Esophagus squamous epithelium (tissue), 5 donors: ENCODE results near the gene C3orf18. TPM values are rescaled to one million over a fixed set of nuclear protein-coding genes. Genes with fewer than 3 reads are reported as not detected.
A peak's percentile ranks its signal among the peaks of the same experiment; 100 is the strongest.

ENCODE experiments used
- DNase-seq: peaks from one replicate; lab custom pipeline; 2025; lab: John Stamatoyannopoulos, UW
- H3K27ac ChIP-seq, 4 donors: fragments of 200-600 bp; sonication (generic); one replicate each; pipeline ENCODE4 v1.5.1; 2016 to 2019; ENCODE audit warnings: mild to moderate bottlenecking in 1 of 4
- H3K27me3 ChIP-seq, 4 donors: fragments of 200-600 bp; sonication (generic); 1 replicate in 3 of 4; 2 replicates in 1 of 4; pipeline versions ENCODE4 v1.5.1 to v1.6.0; 2017 to 2021; ENCODE audit warnings: antibody characterized with exemption in 1 of 4
- H3K36me3 ChIP-seq, 3 donors: fragments of 200-600 bp; sonication (generic); one replicate each; pipeline ENCODE4 v1.5.1; 2016 to 2019
- H3K4me1 ChIP-seq, 3 donors: fragments of 200-600 bp; sonication (generic); one replicate each; pipeline ENCODE4 v1.5.1; 2017 to 2019
- H3K4me3 ChIP-seq, 4 donors: fragments of 200-600 bp; sonication (generic); 1 replicate in 3 of 4; 2 replicates in 1 of 4; pipeline ENCODE4 v1.5.1; 2016 to 2019; ENCODE audit warnings: mild to moderate bottlenecking in 2 of 4, moderate library complexity in 1 of 4
- H3K9me3 ChIP-seq, 3 donors: fragments of 200-600 bp; sonication (generic); one replicate each; pipeline ENCODE4 v1.5.1; 2016 to 2019
- POLR2A ChIP-seq, 4 donors: fragments of 450-650 bp; IDR thresholded peaks; one replicate each; pipeline ENCODE4 v1.6.1; 2017; ENCODE audit warnings: antibody characterized with exemption in 4 of 4, mild to moderate bottlenecking in 4 of 4, moderate library complexity in 3 of 4
- WGBS, 2 donors: methylation state at CpG; one replicate each; pipeline ENCODE4 v1.1.5; 2018; 5-methylcytosine and 5-hydroxymethylcytosine counted together
- intact Hi-C: fragments of 100-400 bp; cut with DNase I; formaldehyde crosslinking; loops from one replicate; pipeline ENCODE4 v1.15.0; 2022
- total RNA-seq, 4 donors: library from RNA; depleted of rRNA; stranded (reverse); fragments of >200 nt; gene quantifications; one replicate each; pipeline ENCODE4 v1.1.0, GENCODE V29; 2016
- TF ChIP-seq, protein P1 (sequence below), 6 experiments: fragments of 450-650 bp in 4 of 6; fragments of 200-600 bp in 2 of 6; sonication (generic) in 2 of 6; IDR thresholded peaks; one replicate each; pipeline ENCODE4 v1.5.1; 2016 to 2019; ENCODE audit warnings: antibody characterized with exemption in 6 of 6, mild to moderate bottlenecking in 4 of 6, moderate library complexity in 4 of 6
- donor health status: DM: yes; HTN: yes; CAD: no.

Gene C3orf18
- total RNA-seq, 4 donors from 2014 or later = 0.15 to 3.2 (median 1.2) TPM

DNA sequence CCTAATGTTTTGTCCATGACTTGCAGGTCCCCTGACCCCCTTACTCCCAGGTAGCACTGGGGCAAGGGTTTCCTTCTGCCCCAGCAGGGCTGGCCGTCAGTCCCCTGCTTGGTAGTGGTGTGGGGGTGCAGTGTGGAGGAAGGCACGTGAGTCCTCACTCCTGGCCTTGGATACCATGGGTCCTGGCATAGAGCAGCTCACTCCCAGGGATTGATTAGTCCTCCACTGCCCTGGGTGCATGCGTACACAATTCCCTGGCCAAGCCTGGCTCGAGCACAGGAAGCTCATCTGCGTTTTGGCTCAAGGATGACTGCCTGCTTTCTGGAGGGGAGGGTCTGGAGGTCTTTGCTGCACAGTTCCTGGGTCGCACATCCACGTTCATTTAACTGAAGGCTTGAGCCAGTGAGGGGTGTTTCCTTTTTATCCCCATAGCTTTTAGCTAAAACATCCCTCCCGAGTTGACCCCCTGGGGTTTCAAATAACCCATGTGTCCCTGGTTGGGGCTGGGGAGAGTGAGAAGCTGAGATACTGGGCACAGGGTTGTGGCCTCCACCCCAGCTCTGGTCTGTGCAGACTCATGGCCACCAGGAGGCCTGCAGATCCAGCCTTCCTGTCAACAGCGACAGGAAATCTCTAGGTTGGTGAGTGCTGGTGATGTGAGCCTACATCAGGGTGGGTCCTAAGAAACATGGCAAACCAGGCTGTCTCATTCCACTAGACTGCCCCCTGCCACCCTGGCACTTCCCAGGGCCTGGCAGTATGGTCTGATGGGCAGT, 13.3 kb upstream of the C3orf18 start:
- peaks cover 0 to 1% (median 0%) of the 10 kb centered on the region in 3 donors for H3K4me1 ChIP-seq
- intact Hi-C loops = no loop called here
- no peak overlapping the region for H3K4me3 ChIP-seq
- WGBS, 2 donors = 70 to 75% methylated on average over 2 of the region's 9 CpGs
- H3K27ac ChIP-seq = no peak overlapping the region
- peaks cover 0 to 83% (median 7%) of the 10 kb centered on the region in 3 donors for H3K36me3 ChIP-seq
- no peaks in the 10 kb centered on the region for H3K9me3 ChIP-seq
- TF ChIP-seq, protein P1, sequence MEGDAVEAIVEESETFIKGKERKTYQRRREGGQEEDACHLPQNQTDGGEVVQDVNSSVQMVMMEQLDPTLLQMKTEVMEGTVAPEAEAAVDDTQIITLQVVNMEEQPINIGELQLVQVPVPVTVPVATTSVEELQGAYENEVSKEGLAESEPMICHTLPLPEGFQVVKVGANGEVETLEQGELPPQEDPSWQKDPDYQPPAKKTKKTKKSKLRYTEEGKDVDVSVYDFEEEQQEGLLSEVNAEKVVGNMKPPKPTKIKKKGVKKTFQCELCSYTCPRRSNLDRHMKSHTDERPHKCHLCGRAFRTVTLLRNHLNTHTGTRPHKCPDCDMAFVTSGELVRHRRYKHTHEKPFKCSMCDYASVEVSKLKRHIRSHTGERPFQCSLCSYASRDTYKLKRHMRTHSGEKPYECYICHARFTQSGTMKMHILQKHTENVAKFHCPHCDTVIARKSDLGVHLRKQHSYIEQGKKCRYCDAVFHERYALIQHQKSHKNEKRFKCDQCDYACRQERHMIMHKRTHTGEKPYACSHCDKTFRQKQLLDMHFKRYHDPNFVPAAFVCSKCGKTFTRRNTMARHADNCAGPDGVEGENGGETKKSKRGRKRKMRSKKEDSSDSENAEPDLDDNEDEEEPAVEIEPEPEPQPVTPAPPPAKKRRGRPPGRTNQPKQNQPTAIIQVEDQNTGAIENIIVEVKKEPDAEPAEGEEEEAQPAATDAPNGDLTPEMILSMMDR (IDR thresholded peaks at IDR 0.05) = no peak
- no peak for TF ChIP-seq POLR2A (IDR thresholded peaks at IDR 0.05)
- DNase-seq = no peak
- no peaks in the 10 kb centered on the region for H3K27me3 ChIP-seq

DNA sequence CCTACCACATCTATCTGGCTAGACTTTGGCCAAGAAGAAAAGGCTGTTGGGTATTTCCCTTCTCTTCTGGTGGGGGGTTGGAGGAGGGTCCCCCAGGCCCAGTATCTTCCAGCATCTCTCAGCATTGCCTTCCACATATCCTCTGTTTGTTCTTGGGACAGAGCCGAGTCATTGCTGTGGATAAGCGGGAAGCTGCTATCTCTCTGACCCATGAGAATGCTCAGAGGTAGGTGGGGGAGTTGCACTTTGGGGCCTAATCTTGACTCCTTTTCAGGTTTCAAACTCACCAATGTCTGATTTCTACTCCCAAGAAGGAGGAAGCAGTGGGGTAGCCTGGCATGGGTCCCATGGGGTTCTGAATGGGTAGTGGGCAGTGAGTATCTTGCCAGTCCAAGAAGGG, 9.8 kb upstream of the C3orf18 start:
- intact Hi-C loops = no loop called here
- Histone ChIP-seq H3K4me3 (no peak overlapping the region), H3K36me3 (peaks cover 0 to 75% (median 7%) of the 10 kb centered on the region in 3 donors), H3K27me3 (no peaks in the 10 kb centered on the region), H3K9me3 (no peaks in the 10 kb centered on the region), H3K4me1 (peaks cover 0 to 34% (median 12%) of the 10 kb centered on the region in 3 donors), H3K27ac (no peak overlapping the region)
- TF ChIP-seq POLR2A (IDR thresholded peaks at IDR 0.05) = no peak
- TF ChIP-seq, protein P1 (IDR thresholded peaks at IDR 0.05) = no peak
- WGBS, 2 donors = 83 to 100% methylated on average over 2 of the region's 2 CpGs
- DNase-seq = no peak

DNA sequence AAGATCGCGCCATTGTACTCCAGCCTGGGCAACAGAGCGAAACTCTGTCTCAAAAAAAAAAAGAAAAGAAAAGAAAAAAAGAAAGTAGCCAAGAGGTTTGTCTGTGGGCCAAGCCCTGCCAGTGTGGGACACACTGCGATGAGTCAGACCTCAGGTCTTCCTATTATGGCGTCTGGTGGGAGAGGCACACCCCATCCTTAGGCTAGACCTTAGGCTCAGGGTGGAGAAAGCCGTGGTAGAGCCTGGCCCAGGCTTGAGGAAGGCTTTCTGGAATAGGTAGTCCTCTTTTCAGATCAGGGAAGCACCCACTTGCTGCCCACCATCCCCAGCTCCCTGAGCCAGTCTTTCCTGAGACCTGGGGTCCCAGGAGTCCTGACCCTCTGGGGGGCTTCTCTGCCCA, 7.8 kb upstream of the C3orf18 start:
- WGBS, 2 donors = 34 to 59% methylated on average over 6 of the region's 6 CpGs
- no peaks in the 10 kb centered on the region for H3K9me3 ChIP-seq
- TF ChIP-seq, protein P1 (IDR thresholded peaks at IDR 0.05) = no peak
- TF ChIP-seq POLR2A (IDR thresholded peaks at IDR 0.05) = no peak
- H3K27me3 ChIP-seq = no peaks in the 10 kb centered on the region
- no peak overlapping the region for H3K4me3 ChIP-seq
- H3K27ac ChIP-seq = no peak overlapping the region
- intact Hi-C loops = no loop called here
- DNase-seq = no peak
- peaks cover 0 to 56% (median 2%) of the 10 kb centered on the region in 3 donors for H3K36me3 ChIP-seq
- H3K4me1 ChIP-seq = peaks cover under 1 to 54% (median 15%) of the 10 kb centered on the region in 3 donors

- Histone ChIP-seq H3K27ac (peak overlapping the region in 1 of 4 donors; percentile 26), H3K9me3 (no peaks in the 10 kb centered on the region), H3K4me1 (peaks cover 6 to 63% (median 23%) of the 10 kb centered on the region in 3 donors), H3K27me3 (no peaks in the 10 kb centered on the region), H3K4me3 (no peak overlapping the region), H3K36me3 (peaks cover 0 to 46% (median 0%) of the 10 kb centered on the region in 3 donors)
- no peak for DNase-seq
- 80 to 86% methylated on average over 1 of the region's 1 CpG for WGBS, 2 donors
- no peak for TF ChIP-seq POLR2A (IDR thresholded peaks at IDR 0.05)
- TF ChIP-seq, protein P1 (IDR thresholded peaks at IDR 0.05) = no peak
- intact Hi-C loops = no loop called here
Observed at GRCh38 chr3:50574444-50574831, 6.9 kb upstream of the C3orf18 start.
